Activated CD8-positive, alpha-beta T cell treated with anti-CD3 and anti-CD28 coated beads, Interleukin-2, amount 10 ng/mL, durations not matched to agents 7 days and 5 days (primary cell): ENCODE data around the gene PDE4B. TPM values are rescaled to one million over a fixed set of nuclear protein-coding genes. Genes with fewer than 3 reads are reported as not detected.

Source experiments
- ATAC-seq: fragments of 150-1000 bp; cut with Tn5 transposase; one replicate; pipeline ENCODE4 v1.10.0; 2021; ENCODE audit warnings: moderate library complexity
- CTCF ChIA-PET: fragments of 350-600 bp; sonication (Branson Sonifier 250); formaldehyde crosslinking; loops from one replicate; lab custom pipeline; 2021; ENCODE audit warnings: antibody characterized with exemption; lab: Charles Lee
- POLR2A ChIA-PET: fragments of 350-600 bp; sonication (Branson Sonifier 250); formaldehyde crosslinking; loops from one replicate; lab custom pipeline; 2021; ENCODE audit warnings: antibody characterized with exemption; lab: Charles Lee
- DNase-seq: peaks from one replicate; pipeline ENCODE4 v3.0.0-alpha.2; 2020
- H3K27ac Mint-ChIP-seq: one replicate; pipeline ENCODE4 v1.8.0; 2021; ENCODE audit warnings: mild to moderate bottlenecking, mixed read lengths
- H3K27me3 Mint-ChIP-seq: one replicate; pipeline ENCODE4 v1.8.0; 2021; ENCODE audit warnings: low read depth, mixed read lengths
- H3K36me3 Mint-ChIP-seq: one replicate; pipeline ENCODE4 v1.8.0; 2021; ENCODE audit warnings: low read depth, mixed read lengths
- H3K4me1 Mint-ChIP-seq: one replicate; pipeline ENCODE4 v1.8.0; 2021; ENCODE audit warnings: low read depth, mixed read lengths
- H3K4me3 Mint-ChIP-seq: one replicate; pipeline ENCODE4 v1.8.0; 2021; ENCODE audit warnings: mild to moderate bottlenecking, mixed read lengths
- H3K9me3 Mint-ChIP-seq: one replicate; pipeline ENCODE4 v1.8.0; 2022; ENCODE audit warnings: mixed read lengths; ENCODE audit not compliant: insufficient read depth
- total RNA-seq, 2 experiments: library from RNA; stranded (reverse); gene quantifications; one replicate each; pipeline ENCODE4 v1.2.3, GENCODE V29; 2021

The PDE4B gene
- total RNA-seq, 2 experiments from 2014 or later: 21.4 to 24.3 TPM

DNA sequence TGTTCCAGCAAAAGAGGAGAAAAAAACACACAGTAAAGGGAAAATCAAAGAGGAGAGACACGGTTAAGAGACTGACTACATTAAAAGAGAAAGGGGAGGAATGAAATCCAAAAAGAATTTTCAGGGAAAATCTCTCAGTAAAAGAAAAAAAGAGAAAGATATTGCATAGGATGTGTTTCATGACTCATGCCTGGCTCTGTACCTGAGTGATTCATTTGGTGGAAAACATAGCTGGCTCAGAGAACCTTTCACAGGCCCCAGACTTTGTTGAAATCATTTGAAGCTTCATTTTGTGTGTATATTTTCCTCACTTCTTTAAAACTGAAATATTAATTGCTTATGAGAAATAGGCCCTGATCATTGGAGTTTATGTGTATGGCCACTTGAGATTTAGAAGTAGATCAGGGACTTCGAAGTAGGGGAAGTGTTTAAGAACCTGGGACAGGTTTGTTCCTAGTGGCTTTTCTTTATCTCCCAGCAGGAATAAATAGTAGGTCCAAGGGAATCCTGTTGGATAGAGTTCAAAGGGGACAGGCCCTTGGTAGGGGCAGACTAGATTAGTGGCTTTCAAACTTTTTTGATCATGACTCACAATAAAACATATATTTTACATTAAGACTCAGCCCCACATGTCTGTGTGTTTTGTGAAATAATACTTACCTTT lies 502.1 kb downstream of the PDE4B start:
- no peak for ATAC-seq
- ChIA-PET POLR2A (interaction anchor here (0.6 kb wide), 1 partner anchor 464 kb away, joined by 3 read pairs; no protein-coding TSS in a partner anchor), CTCF (interaction anchor here (1.5 to 3.1 kb wide), 4 partner anchors 8 to 52 kb away, joined by 4 to 15 read pairs (median 8); no protein-coding TSS in a partner anchor)
- Mint-ChIP-seq H3K4me3 (no peak overlapping the region), H3K27ac (no peak overlapping the region), H3K9me3 (no peaks in the 10 kb centered on the region), H3K4me1 (peaks cover 28% of the 10 kb centered on the region), H3K36me3 (peaks cover 3% of the 10 kb centered on the region), H3K27me3 (no peaks in the 10 kb centered on the region)
- DNase-seq: no peak

DNA sequence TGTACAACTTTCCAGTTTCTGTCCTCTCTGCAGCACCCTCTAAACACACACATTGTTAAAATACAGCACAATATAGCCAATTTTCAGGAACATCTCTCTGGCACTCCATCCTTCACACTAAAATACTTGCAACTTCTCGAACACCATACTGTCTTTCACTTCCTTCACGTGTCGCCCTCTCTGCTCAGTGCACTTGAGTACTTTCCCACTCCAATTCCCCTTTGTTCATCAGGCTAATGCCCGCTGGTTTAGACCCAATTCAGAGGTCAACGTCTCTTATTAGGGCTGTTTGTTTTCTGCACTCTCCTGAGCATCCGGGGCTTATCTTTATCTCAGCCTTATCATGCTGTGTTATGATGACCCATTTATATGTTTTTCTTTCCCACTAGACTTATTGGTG lies 503.1 kb downstream of the PDE4B start:
- ChIA-PET CTCF (interaction anchor here (1.0 to 1.7 kb wide), 4 partner anchors 14 to 51 kb away, joined by 3 to 7 read pairs (median 4); no protein-coding TSS in a partner anchor), POLR2A (no interaction called here)
- H3K9me3 Mint-ChIP-seq: no peaks in the 10 kb centered on the region
- peaks cover 30% of the 10 kb centered on the region for H3K4me1 Mint-ChIP-seq
- ATAC-seq (no peak), DNase-seq (no peak)
- H3K4me3 Mint-ChIP-seq: no peak overlapping the region
- H3K27ac Mint-ChIP-seq: no peak overlapping the region
- H3K36me3 Mint-ChIP-seq: peaks cover 3% of the 10 kb centered on the region
- no peaks in the 10 kb centered on the region for H3K27me3 Mint-ChIP-seq

DNA sequence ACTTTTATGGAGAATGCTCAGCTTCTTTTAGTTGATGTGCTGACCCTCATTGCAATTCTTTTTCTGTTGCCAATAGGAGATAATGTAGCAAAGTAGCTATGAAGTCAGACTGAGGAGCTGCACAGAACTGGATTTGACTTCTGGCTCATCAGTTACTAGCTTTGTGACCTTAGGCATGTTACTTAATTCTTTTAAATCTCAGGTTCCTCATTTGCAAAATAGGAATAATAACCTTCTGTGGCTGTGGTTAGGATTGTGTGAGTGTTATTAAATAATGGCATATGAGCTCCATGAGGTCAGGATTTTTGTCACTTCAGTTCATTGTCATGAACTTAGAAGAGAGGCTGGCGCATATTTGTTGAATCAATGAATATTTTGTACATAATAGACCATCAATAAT lies 503.7 kb downstream of the PDE4B start:
- no peak overlapping the region for H3K4me3 Mint-ChIP-seq
- peaks cover 30% of the 10 kb centered on the region for H3K4me1 Mint-ChIP-seq
- DNase-seq (no peak), ATAC-seq (no peak)
- no peak overlapping the region for H3K27ac Mint-ChIP-seq
- H3K9me3 Mint-ChIP-seq: no peaks in the 10 kb centered on the region
- H3K36me3 Mint-ChIP-seq: peaks cover 3% of the 10 kb centered on the region
- CTCF ChIA-PET: interaction anchor here (1.0 to 1.1 kb wide), 2 partner anchors 14 to 36 kb away, joined by 3 to 4 read pairs; no protein-coding TSS in a partner anchor
- H3K27me3 Mint-ChIP-seq: no peaks in the 10 kb centered on the region
- POLR2A ChIA-PET: no interaction called here

DNA sequence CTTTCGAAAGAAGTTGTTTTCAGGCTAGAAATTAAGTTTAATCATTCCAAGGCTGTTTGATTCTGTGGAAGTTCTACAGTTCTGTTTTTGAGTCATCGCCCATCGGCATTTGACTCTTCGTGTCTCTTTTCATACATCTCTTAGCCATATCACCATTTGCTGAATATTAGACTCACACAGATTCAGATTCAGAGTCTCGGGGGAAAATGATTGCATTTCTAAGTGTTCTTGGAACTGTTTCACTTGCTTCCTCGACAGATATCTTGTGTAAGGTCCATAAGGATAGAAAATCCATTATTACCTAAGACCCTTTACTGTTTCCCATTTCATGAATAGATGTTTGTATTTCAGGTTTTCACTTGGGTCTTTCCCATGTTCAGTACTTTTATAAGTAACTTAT lies 504.3 kb downstream of the PDE4B start:
- peaks cover 31% of the 10 kb centered on the region for H3K4me1 Mint-ChIP-seq
- ChIA-PET CTCF (interaction anchor here (1.0 to 1.1 kb wide), 2 partner anchors 15 to 35 kb away, joined by 3 to 4 read pairs; no protein-coding TSS in a partner anchor), POLR2A (no interaction called here)
- no peaks in the 10 kb centered on the region for H3K9me3 Mint-ChIP-seq
- ATAC-seq: no peak
- H3K36me3 Mint-ChIP-seq: peaks cover 3% of the 10 kb centered on the region
- no peak for DNase-seq
- no peaks in the 10 kb centered on the region for H3K27me3 Mint-ChIP-seq
- H3K27ac Mint-ChIP-seq: no peak overlapping the region
- no peak overlapping the region for H3K4me3 Mint-ChIP-seq

DNA sequence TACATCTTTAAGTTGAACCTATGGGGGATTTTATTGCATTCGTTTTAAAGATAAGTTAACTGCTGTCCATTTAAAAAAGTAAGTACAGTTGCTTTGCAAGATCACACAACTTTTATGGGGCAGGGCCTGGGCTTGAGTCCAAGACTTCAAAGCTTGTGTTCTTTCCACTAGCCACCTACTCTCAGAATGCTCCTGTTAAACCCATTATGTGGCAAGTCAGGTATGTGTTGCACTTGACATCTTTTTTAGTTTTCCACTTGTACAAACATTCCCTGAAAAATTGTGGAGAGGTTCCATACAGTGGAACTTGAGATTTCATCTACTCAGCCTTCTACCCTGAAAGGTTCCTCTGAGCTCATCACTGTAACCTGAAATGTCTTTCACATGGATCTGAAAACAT lies 505.8 kb downstream of the PDE4B start:
- Mint-ChIP-seq H3K4me1 (peaks cover 44% of the 10 kb centered on the region), H3K4me3 (no peak overlapping the region), H3K36me3 (peaks cover 3% of the 10 kb centered on the region), H3K9me3 (no peaks in the 10 kb centered on the region), H3K27ac (no peak overlapping the region), H3K27me3 (no peaks in the 10 kb centered on the region)
- ChIA-PET POLR2A (no interaction called here), CTCF (interaction anchor here (0.8 to 5.4 kb wide), 8 partner anchors 8 to 146 kb away, joined by 3 to 22 read pairs (median 4); no protein-coding TSS in a partner anchor)
- ATAC-seq (no peak), DNase-seq (no peak)

DNA sequence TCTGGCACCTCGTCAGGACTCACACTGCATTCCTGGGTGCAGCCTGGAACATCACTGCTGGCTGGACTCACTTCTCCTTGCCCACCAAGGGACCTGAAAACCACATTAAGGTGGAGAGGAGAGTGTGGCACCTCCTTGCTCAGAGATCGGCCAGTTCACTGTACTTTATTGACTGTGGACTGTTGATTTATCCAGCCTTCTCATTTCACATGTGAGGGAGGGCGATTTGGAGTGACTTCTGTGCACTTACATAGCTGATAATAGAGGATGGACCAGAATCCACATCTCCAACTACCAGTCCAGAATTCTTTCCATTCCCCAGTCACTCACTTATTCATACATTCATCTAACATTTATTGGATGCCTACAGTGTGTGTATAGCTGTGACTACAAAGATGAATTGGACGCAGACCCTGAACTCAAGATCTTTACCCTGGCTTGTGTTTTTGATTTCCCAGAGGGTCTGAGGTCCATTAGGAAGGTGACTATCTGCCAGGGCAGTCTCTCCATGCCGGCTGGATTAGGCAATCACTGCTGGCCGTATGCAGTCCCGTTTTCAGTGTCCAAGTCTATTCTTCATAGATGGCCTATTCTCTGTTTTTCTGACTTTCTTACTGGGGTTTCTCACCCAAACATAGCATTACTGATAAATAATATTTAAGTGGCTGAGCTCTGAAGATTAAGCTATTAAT lies 507.7 kb downstream of the PDE4B start:
- no peaks in the 10 kb centered on the region for H3K27me3 Mint-ChIP-seq
- DNase-seq (no peak), ATAC-seq (no peak)
- no peaks in the 10 kb centered on the region for H3K9me3 Mint-ChIP-seq
- peaks cover 41% of the 10 kb centered on the region for H3K4me1 Mint-ChIP-seq
- H3K36me3 Mint-ChIP-seq: peaks cover 3% of the 10 kb centered on the region
- H3K27ac Mint-ChIP-seq: peak overlapping the region; percentile 88
- CTCF ChIA-PET: interaction anchor here (0.9 to 7.1 kb wide), 11 partner anchors 9 to 145 kb away, joined by 3 to 33 read pairs (median 11); no protein-coding TSS in a partner anchor
- POLR2A ChIA-PET: interaction anchor here (1.1 to 2.4 kb wide), 6 partner anchors 18 to 35 kb away, joined by 4 to 9 read pairs (median 5); no protein-coding TSS in a partner anchor
- H3K4me3 Mint-ChIP-seq: peak overlapping the region; percentile 77

DNA sequence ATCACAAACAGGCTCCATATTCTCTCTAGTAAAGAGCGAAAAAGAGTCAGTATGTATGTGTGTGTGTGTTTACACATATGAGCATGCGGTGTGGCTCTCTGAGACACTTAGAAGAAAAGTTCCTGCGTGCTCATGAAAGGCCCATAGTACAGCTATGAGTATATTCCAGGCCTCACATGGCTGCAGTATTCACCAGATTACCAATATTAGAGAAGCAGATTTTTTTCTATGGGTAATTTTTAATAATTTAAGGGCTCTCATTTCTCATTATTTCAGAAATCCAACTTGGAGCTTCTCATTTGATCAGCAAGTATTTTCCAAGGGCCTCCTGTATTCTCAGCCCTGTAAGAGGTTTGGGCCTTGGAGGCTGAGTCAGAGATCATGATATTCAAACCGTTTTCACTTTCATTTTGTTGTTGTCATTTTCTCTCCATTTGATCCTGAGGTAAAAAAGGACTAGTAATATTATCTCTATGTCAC lies 508.3 kb downstream of the PDE4B start:
- ATAC-seq (peak; percentile 79), DNase-seq (peak; percentile 49)
- H3K27ac Mint-ChIP-seq: peak overlapping the region; percentile 88
- peaks cover 3% of the 10 kb centered on the region for H3K36me3 Mint-ChIP-seq
- H3K9me3 Mint-ChIP-seq: no peaks in the 10 kb centered on the region
- peak overlapping the region; percentile 77 for H3K4me3 Mint-ChIP-seq
- ChIA-PET CTCF (interaction anchor here (0.7 to 7.1 kb wide), 14 partner anchors 10 to 145 kb away, joined by 3 to 33 read pairs (median 8); no protein-coding TSS in a partner anchor), POLR2A (interaction anchor here (1.1 to 2.4 kb wide), 6 partner anchors 19 to 35 kb away, joined by 4 to 9 read pairs (median 5); no protein-coding TSS in a partner anchor)
- H3K4me1 Mint-ChIP-seq: peaks cover 41% of the 10 kb centered on the region
- no peaks in the 10 kb centered on the region for H3K27me3 Mint-ChIP-seq

DNA sequence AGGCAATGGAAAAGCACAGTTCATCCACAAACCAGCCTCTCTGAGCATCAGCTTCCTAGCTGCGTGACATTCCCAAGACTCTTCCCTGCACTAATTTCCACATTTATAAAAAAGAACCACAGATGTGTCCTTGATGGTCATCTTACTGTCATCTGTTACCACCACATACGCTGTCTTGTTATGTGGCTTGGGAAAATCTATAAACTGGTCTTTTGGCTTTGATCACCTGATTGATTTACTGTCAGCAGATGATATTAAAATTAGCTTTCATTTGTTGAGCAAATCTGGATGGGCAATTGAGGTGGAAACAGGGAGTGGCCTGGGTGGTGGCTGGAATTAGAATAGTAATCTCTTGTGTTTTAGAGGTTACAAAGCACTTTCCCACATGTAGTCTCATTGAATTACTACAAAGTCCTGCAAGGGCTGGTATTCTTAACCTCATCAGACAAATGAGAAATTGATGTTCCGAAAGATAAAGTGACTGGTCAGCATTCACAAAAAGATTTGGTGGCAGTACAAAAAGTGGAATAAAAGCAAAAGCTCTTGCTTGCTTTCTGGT lies 509.6 kb downstream of the PDE4B start:
- Mint-ChIP-seq H3K27ac (peak overlapping the region; percentile 51), H3K36me3 (peaks cover 3% of the 10 kb centered on the region)
- CTCF ChIA-PET: interaction anchor here (1.0 to 7.1 kb wide), 16 partner anchors 9 to 144 kb away, joined by 3 to 33 read pairs (median 6); no protein-coding TSS in a partner anchor

DNA sequence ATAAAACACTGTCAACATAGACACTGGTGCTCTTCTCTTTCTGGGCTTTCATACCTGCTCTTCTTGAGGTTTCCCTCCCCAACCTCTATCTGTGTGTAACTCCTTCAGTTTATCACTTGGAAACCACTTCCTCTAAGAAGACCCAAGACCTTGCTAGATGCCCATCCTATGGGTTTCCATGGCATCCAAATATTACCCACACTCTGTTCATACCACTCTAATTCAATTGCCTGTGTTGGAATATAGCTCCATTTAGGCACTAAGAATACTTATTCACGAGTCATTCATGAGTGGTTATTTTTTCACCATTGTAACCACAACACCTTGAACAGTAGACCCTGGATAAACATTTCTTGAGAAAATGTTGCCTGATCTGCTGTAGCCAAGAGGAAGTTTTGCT lies 510.1 kb downstream of the PDE4B start:
- DNase-seq (peak; percentile 40), ATAC-seq (peak; percentile 85)
- H3K4me3 Mint-ChIP-seq: peak overlapping the region; percentile 35
- no peaks in the 10 kb centered on the region for H3K9me3 Mint-ChIP-seq
- CTCF ChIA-PET: interaction anchor here (1.0 to 7.1 kb wide), 13 partner anchors 9 to 143 kb away, joined by 3 to 33 read pairs (median 5); no protein-coding TSS in a partner anchor
- peak overlapping the region; percentile 51 for H3K27ac Mint-ChIP-seq
- H3K27me3 Mint-ChIP-seq: no peaks in the 10 kb centered on the region
- peaks cover 41% of the 10 kb centered on the region for H3K4me1 Mint-ChIP-seq
- H3K36me3 Mint-ChIP-seq: peaks cover 3% of the 10 kb centered on the region
- POLR2A ChIA-PET: interaction anchor here (0.9 to 2.0 kb wide), 4 partner anchors 20 to 33 kb away, joined by 3 to 5 read pairs (median 4); no protein-coding TSS in a partner anchor

More for the DNA sequence above, 509.6 kb downstream of the PDE4B start:
- Mint-ChIP-seq H3K4me1 (peaks cover 41% of the 10 kb centered on the region), H3K4me3 (peak overlapping the region; percentile 35), H3K9me3 (no peaks in the 10 kb centered on the region), H3K27me3 (no peaks in the 10 kb centered on the region)
- POLR2A ChIA-PET: interaction anchor here (1.0 to 2.4 kb wide), 5 partner anchors 20 to 34 kb away, joined by 3 to 9 read pairs (median 5); no protein-coding TSS in a partner anchor
- DNase-seq (no peak), ATAC-seq (peak; percentile 14)

DNA sequence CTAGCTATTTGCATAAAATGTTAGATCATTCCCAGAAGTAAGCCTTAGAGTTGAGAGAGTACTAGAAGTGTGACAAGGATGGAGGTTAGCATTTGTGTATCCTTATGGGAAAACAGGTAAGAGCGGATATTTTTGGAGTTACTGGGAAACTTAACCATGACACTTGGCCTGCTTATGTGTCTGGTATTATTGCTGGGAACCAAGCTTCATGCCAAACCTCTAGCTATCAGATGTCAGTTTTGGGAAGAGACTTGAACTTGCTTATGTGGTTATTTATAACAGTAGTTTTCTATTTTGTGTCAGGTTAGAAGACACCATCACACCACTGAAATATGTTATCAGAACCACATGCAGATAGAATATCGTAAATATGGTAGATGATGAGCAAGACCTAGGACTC lies 511.0 kb downstream of the PDE4B start:
- Mint-ChIP-seq H3K27ac (no peak overlapping the region), H3K9me3 (no peaks in the 10 kb centered on the region), H3K4me3 (no peak overlapping the region), H3K36me3 (no peaks in the 10 kb centered on the region), H3K27me3 (no peaks in the 10 kb centered on the region), H3K4me1 (peaks cover 35% of the 10 kb centered on the region)
- DNase-seq (no peak), ATAC-seq (no peak)
- CTCF ChIA-PET: interaction anchor here (1.1 to 7.1 kb wide), 11 partner anchors 8 to 142 kb away, joined by 3 to 33 read pairs (median 15); no protein-coding TSS in a partner anchor
- POLR2A ChIA-PET: interaction anchor here (0.9 to 2.0 kb wide), 2 partner anchors 25 to 32 kb away, joined by 3 to 5 read pairs; no protein-coding TSS in a partner anchor

DNA sequence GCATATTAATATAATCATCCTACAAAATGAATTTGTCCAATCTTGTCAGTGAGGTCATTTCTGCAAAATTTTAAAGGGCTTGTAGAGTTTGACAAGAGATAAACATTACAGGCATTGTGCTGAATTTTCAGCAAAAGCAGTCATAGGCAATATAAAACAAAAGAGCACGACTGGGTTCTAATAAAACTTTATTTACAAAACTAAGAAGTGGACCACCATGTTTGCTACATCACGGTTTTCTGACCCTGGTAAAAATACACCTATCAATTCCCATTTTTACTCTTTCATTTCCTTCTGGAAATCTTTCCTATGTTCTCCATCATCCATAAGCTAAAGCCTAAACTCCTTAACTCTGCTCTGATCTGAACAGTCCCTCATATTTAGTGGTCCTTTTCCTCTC lies 511.4 kb downstream of the PDE4B start:
- POLR2A ChIA-PET: no interaction called here
- no peak overlapping the region for H3K27ac Mint-ChIP-seq
- no peak for ATAC-seq

More for the DNA sequence above, 511.4 kb downstream of the PDE4B start:
- CTCF ChIA-PET: interaction anchor here (0.9 to 7.1 kb wide), 6 partner anchors 8 to 33 kb away, joined by 3 to 33 read pairs (median 4); no protein-coding TSS in a partner anchor
- no peaks in the 10 kb centered on the region for H3K27me3 Mint-ChIP-seq
- no peak overlapping the region for H3K4me3 Mint-ChIP-seq
- DNase-seq: no peak
- H3K36me3 Mint-ChIP-seq: no peaks in the 10 kb centered on the region
- H3K4me1 Mint-ChIP-seq: peaks cover 35% of the 10 kb centered on the region
- no peaks in the 10 kb centered on the region for H3K9me3 Mint-ChIP-seq
